HEK293 (cell line): ENCODE results near the gene PDK3.

ENCODE experiments used
- CTCF ChIA-PET: fragments of 350-600 bp; formaldehyde crosslinking; extraction: SDS; loops from one replicate; lab custom pipeline; 2021; ENCODE audit warnings: antibody characterized with exemption; lab: Yijun Ruan, JAX
- POLR2A ChIA-PET: fragments of 300-600 bp; formaldehyde crosslinking; extraction: SDS; loops from one replicate; lab custom pipeline; 2020; ENCODE audit warnings: antibody characterized with exemption, inconsistent platforms; lab: Yijun Ruan, JAX
- H3K27ac ChIP-seq: fragments of 200-500 bp; sonication (Bioruptor generic); 2 replicates; pipeline ENCODE4 v1.5.1; 2014; ENCODE audit warnings: low read depth, low read length, control low read depth, inconsistent platforms; ENCODE audit errors: extremely low read depth
- H3K36me3 ChIP-seq, 2 experiments: fragments of 200-500 bp in 1 of 2; sonication (Bioruptor generic) in 1 of 2; 1 replicate in 1 of 2; 2 replicates in 1 of 2; pipeline ENCODE4 v1.5.1; 2014 to 2017; ENCODE audit warnings: inconsistent platforms in 2 of 2, low read length in 2 of 2; ENCODE audit not compliant: control insufficient read depth in 2 of 2, insufficient read depth in 1 of 2
- H3K4me1 ChIP-seq: fragments of 200-500 bp; sonication (Bioruptor generic); 2 replicates; pipeline ENCODE4 v1.5.1; 2014; ENCODE audit warnings: mild to moderate bottlenecking, low read length, inconsistent platforms; ENCODE audit not compliant: control insufficient read depth, insufficient read depth
- H3K4me3 ChIP-seq: 2 replicates; pipeline ENCODE4 v1.5.1; 2011; ENCODE audit warnings: low read depth, mild to moderate bottlenecking, control low read depth, low read length, moderate library complexity
- H3K9me3 ChIP-seq: fragments of 200-500 bp; sonication (Bioruptor generic); 2 replicates; pipeline ENCODE4 v1.5.1; 2014; ENCODE audit warnings: low read depth, low read length, inconsistent platforms; ENCODE audit not compliant: control insufficient read depth, insufficient read depth
- GLIS2 ChIP-seq: fragments of 450-650 bp; formaldehyde crosslinking; IDR thresholded peaks from 2 replicates; pipeline ENCODE4 v1.5.1; 2016; ENCODE audit warnings: missing biosample characterization, missing genetic modification characterization
- HOXC10 ChIP-seq: sonication (generic); formaldehyde crosslinking; IDR thresholded peaks from 2 replicates; pipeline ENCODE4 v1.8.1; 2023; ENCODE audit warnings: mild to moderate bottlenecking, missing genetic modification reagents
- KLF8 ChIP-seq: fragments of 450-650 bp; formaldehyde crosslinking; IDR thresholded peaks from 2 replicates; pipeline ENCODE4 v1.5.1; 2016; ENCODE audit warnings: missing biosample characterization, missing genetic modification characterization
- OVOL3 ChIP-seq: fragments of 450-650 bp; formaldehyde crosslinking; IDR thresholded peaks from 2 replicates; pipeline ENCODE4 v1.5.1; 2016; ENCODE audit warnings: missing biosample characterization, missing genetic modification characterization
- SCRT2 ChIP-seq: fragments of 450-650 bp; formaldehyde crosslinking; IDR thresholded peaks from 2 replicates; pipeline ENCODE4 v1.5.1; 2016; ENCODE audit warnings: missing biosample characterization, missing genetic modification characterization
- YY2 ChIP-seq: fragments of 450-650 bp; formaldehyde crosslinking; IDR thresholded peaks from 2 replicates; pipeline ENCODE4 v1.5.1; 2016; ENCODE audit warnings: missing biosample characterization, missing genetic modification characterization
- ZBTB48 ChIP-seq: fragments of 450-650 bp; formaldehyde crosslinking; IDR thresholded peaks from 2 replicates; pipeline ENCODE4 v1.5.1; 2016; ENCODE audit warnings: missing biosample characterization, missing genetic modification characterization
- ZNF202 ChIP-seq: fragments of 450-650 bp; formaldehyde crosslinking; IDR thresholded peaks from 2 replicates; pipeline ENCODE4 v1.5.1; 2016; ENCODE audit warnings: missing biosample characterization, missing genetic modification characterization, borderline replicate concordance
- ZNF214 ChIP-seq: fragments of 450-650 bp; formaldehyde crosslinking; IDR thresholded peaks from 2 replicates; pipeline ENCODE4 v1.5.1; 2017; ENCODE audit warnings: missing biosample characterization, mild to moderate bottlenecking, missing genetic modification characterization, borderline replicate concordance
- ZNF221 ChIP-seq: fragments of 450-650 bp; formaldehyde crosslinking; IDR thresholded peaks from 2 replicates; pipeline ENCODE4 v1.5.1; 2017; ENCODE audit warnings: missing biosample characterization, missing genetic modification characterization, borderline replicate concordance
- ZNF324 ChIP-seq: fragments of 450-650 bp; formaldehyde crosslinking; IDR thresholded peaks from 2 replicates; pipeline ENCODE4 v1.5.1; 2016; ENCODE audit warnings: missing biosample characterization, missing genetic modification characterization
- ZNF366 ChIP-seq: fragments of 450-650 bp; formaldehyde crosslinking; conservative IDR thresholded peaks from 2 replicates; pipeline ENCODE4 v1.5.1; 2016; ENCODE audit warnings: missing biosample characterization, missing genetic modification characterization
- ZNF530 ChIP-seq: fragments of 450-650 bp; formaldehyde crosslinking; IDR thresholded peaks from 2 replicates; pipeline ENCODE4 v1.5.1; 2016; ENCODE audit warnings: low read depth, missing biosample characterization, missing genetic modification characterization
- ZNF654 ChIP-seq: fragments of 450-650 bp; formaldehyde crosslinking; IDR thresholded peaks from 2 replicates; pipeline ENCODE4 v1.5.1; 2016; ENCODE audit warnings: low read depth, missing biosample characterization, missing genetic modification characterization
- ZNF76 ChIP-seq: fragments of 450-650 bp; formaldehyde crosslinking; IDR thresholded peaks from 2 replicates; pipeline ENCODE4; 2016; ENCODE audit warnings: low read depth, missing biosample characterization, missing genetic modification characterization, borderline replicate concordance
- ZNF792 ChIP-seq: fragments of 450-650 bp; formaldehyde crosslinking; IDR thresholded peaks from 2 replicates; pipeline ENCODE4 v1.5.1; 2016; ENCODE audit warnings: missing biosample characterization, missing genetic modification characterization
- ZXDB ChIP-seq: fragments of 450-650 bp; formaldehyde crosslinking; IDR thresholded peaks from 2 replicates; pipeline ENCODE4 v1.5.1; 2016; ENCODE audit warnings: missing biosample characterization, missing genetic modification characterization
- TF ChIP-seq, protein P1 (sequence below): fragments of 450-650 bp; formaldehyde crosslinking; IDR thresholded peaks from 2 replicates; pipeline ENCODE4 v1.5.1; 2016; ENCODE audit warnings: missing biosample characterization, missing genetic modification characterization
- TF ChIP-seq, protein P2 (sequence below): fragments of 450-650 bp; formaldehyde crosslinking; IDR thresholded peaks from 2 replicates; pipeline ENCODE4 v1.5.1; 2016; ENCODE audit warnings: missing biosample characterization, missing genetic modification characterization
- TF ChIP-seq, protein P3 (sequence below): fragments of 450-650 bp; formaldehyde crosslinking; optimal IDR thresholded peaks from 2 replicates; pipeline ENCODE3; 2016; ENCODE audit warnings: missing biosample characterization, mild to moderate bottlenecking, missing genetic modification characterization
- TF ChIP-seq, protein P4 (sequence below): fragments of 450-650 bp; formaldehyde crosslinking; IDR thresholded peaks from 2 replicates; pipeline ENCODE4 v1.5.1; 2016; ENCODE audit warnings: missing biosample characterization, missing genetic modification characterization
- TF ChIP-seq, protein P5 (sequence below): fragments of 450-650 bp; formaldehyde crosslinking; conservative IDR thresholded peaks from 2 replicates; pipeline ENCODE4 v1.5.1; 2016; ENCODE audit warnings: low read depth, missing biosample characterization, missing genetic modification characterization
- TF ChIP-seq, protein P6 (sequence below): fragments of 450-650 bp; IDR thresholded peaks from 2 replicates; pipeline ENCODE4 v1.5.1; 2018; ENCODE audit warnings: missing biosample characterization, missing genetic modification characterization

The PDK3 gene

DNA sequence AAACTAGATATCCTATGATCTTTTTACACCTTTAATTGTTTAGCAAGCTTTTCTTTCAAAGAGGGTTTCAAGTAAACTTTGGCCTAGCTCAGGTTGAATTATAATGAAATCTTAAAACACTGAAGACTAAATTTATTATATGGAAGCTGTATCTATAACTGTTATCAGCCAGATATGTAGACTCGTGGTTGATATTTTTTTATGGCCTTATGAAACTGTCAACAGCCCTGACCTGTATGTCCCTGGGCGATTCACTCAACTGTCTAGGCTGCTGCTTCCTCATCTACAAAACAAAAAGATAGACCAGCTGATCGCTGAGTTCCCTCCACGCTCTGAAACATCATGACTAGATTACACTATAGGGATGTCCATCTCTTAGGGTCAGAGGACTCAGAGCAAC is 21.2 kb upstream of the PDK3 start:
- POLR2A ChIA-PET, result no interaction called here
- no peak overlapping the region for H3K27ac ChIP-seq
- H3K4me1 ChIP-seq, result no peaks in the 10 kb centered on the region
- TF ChIP-seq SCRT2 (tag by site-specific recombination) (no peak), ZNF202 (tag by site-specific recombination) (no peak), ZNF214 (no peak), KLF8 (tag by site-specific recombination) (no peak), ZNF366 (no peak), ZNF530 (tag by site-specific recombination) (no peak), ZNF324 (no peak)
- H3K9me3 ChIP-seq, result no peaks in the 10 kb centered on the region; the same call in 1 of the 2 replicates
- no peak overlapping the region for H3K4me3 ChIP-seq
- CTCF ChIA-PET, result interaction anchor here (0.6 kb wide), 1 partner anchor 67 kb away, joined by 3 read pairs; no protein-coding TSS in a partner anchor
- H3K36me3 ChIP-seq, result no peaks in the 10 kb centered on the region

DNA sequence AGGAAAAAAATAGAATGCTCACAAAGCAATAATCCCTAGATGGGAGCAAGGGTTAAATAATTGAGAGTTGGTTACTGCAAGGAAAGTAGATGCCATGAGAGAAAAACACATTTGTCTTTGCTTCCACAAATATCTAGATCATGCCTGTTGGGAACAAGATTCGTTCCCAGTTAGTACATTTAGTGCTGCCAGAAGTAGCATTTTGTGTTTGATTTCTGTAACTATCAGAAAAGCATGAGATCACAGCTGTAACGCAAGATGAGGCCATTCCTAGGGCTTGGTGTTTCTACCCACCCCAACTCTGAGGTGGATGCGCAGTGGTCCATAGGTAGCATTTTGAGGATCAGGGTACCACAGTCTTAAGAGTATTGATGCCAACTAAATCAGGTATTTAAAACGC is 20.4 kb upstream of the PDK3 start:
- Histone ChIP-seq H3K9me3 (no peaks in the 10 kb centered on the region; the same call in 1 of the 2 replicates), H3K4me1 (no peaks in the 10 kb centered on the region), H3K4me3 (no peak overlapping the region), H3K36me3 (no peaks in the 10 kb centered on the region), H3K27ac (no peak overlapping the region)
- ChIA-PET POLR2A (no interaction called here), CTCF (interaction anchor here (0.6 kb wide), 1 partner anchor 67 kb away, joined by 3 read pairs; no protein-coding TSS in a partner anchor)
- TF ChIP-seq, protein P1, sequence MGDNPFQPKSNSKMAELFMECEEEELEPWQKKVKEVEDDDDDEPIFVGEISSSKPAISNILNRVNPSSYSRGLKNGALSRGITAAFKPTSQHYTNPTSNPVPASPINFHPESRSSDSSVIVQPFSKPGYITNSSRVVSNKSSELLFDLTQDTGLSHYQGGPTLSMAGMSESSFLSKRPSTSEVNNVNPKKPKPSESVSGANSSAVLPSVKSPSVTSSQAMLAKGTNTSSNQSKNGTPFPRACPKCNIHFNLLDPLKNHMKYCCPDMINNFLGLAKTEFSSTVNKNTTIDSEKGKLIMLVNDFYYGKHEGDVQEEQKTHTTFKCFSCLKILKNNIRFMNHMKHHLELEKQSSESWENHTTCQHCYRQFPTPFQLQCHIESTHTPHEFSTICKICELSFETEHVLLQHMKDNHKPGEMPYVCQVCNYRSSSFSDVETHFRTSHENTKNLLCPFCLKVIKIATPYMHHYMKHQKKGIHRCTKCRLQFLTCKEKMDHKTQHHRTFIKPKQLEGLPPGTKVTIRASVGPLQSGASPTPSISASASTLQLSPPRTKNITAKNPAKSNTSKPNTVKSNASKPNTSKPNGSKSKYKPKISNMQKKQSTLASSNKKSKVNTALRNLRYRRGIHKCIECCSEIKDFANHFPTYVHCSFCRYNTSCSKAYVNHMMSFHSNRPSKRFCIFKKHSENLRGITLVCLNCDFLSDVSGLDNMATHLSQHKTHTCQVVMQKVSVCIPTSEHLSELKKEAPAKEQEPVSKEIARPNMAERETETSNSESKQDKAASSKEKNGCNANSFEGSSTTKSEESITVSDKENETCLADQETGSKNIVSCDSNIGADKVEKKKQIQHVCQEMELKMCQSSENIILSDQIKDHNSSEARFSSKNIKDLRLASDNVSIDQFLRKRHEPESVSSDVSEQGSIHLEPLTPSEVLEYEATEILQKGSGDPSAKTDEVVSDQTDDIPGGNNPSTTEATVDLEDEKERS (tag by site-specific recombination), result no peak
- no peak for TF ChIP-seq ZNF76 (tag by site-specific recombination)
- TF ChIP-seq, protein P2, sequence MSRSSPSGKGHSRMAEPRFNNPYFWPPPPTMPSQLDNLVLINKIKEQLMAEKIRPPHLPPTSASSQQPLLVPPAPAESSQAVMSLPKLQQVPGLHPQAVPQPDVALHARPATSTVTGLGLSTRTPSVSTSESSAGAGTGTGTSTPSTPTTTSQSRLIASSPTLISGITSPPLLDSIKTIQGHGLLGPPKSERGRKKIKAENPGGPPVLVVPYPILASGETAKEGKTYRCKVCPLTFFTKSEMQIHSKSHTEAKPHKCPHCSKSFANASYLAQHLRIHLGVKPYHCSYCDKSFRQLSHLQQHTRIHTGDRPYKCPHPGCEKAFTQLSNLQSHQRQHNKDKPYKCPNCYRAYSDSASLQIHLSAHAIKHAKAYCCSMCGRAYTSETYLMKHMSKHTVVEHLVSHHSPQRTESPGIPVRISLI (tag by site-specific recombination), result no peak
- TF ChIP-seq, protein P3, sequence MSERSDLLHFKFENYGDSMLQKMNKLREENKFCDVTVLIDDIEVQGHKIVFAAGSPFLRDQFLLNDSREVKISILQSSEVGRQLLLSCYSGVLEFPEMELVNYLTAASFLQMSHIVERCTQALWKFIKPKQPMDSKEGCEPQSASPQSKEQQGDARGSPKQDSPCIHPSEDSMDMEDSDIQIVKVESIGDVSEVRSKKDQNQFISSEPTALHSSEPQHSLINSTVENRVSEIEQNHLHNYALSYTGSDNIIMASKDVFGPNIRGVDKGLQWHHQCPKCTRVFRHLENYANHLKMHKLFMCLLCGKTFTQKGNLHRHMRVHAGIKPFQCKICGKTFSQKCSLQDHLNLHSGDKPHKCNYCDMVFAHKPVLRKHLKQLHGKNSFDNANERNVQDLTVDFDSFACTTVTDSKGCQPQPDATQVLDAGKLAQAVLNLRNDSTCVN (tag by site-specific recombination), result no peak
- no peak for TF ChIP-seq HOXC10
- TF ChIP-seq, protein P4, sequence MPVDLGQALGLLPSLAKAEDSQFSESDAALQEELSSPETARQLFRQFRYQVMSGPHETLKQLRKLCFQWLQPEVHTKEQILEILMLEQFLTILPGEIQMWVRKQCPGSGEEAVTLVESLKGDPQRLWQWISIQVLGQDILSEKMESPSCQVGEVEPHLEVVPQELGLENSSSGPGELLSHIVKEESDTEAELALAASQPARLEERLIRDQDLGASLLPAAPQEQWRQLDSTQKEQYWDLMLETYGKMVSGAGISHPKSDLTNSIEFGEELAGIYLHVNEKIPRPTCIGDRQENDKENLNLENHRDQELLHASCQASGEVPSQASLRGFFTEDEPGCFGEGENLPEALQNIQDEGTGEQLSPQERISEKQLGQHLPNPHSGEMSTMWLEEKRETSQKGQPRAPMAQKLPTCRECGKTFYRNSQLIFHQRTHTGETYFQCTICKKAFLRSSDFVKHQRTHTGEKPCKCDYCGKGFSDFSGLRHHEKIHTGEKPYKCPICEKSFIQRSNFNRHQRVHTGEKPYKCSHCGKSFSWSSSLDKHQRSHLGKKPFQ (tag by site-specific recombination), result no peak
- TF ChIP-seq ZNF792, result no peak
- TF ChIP-seq, protein P5, sequence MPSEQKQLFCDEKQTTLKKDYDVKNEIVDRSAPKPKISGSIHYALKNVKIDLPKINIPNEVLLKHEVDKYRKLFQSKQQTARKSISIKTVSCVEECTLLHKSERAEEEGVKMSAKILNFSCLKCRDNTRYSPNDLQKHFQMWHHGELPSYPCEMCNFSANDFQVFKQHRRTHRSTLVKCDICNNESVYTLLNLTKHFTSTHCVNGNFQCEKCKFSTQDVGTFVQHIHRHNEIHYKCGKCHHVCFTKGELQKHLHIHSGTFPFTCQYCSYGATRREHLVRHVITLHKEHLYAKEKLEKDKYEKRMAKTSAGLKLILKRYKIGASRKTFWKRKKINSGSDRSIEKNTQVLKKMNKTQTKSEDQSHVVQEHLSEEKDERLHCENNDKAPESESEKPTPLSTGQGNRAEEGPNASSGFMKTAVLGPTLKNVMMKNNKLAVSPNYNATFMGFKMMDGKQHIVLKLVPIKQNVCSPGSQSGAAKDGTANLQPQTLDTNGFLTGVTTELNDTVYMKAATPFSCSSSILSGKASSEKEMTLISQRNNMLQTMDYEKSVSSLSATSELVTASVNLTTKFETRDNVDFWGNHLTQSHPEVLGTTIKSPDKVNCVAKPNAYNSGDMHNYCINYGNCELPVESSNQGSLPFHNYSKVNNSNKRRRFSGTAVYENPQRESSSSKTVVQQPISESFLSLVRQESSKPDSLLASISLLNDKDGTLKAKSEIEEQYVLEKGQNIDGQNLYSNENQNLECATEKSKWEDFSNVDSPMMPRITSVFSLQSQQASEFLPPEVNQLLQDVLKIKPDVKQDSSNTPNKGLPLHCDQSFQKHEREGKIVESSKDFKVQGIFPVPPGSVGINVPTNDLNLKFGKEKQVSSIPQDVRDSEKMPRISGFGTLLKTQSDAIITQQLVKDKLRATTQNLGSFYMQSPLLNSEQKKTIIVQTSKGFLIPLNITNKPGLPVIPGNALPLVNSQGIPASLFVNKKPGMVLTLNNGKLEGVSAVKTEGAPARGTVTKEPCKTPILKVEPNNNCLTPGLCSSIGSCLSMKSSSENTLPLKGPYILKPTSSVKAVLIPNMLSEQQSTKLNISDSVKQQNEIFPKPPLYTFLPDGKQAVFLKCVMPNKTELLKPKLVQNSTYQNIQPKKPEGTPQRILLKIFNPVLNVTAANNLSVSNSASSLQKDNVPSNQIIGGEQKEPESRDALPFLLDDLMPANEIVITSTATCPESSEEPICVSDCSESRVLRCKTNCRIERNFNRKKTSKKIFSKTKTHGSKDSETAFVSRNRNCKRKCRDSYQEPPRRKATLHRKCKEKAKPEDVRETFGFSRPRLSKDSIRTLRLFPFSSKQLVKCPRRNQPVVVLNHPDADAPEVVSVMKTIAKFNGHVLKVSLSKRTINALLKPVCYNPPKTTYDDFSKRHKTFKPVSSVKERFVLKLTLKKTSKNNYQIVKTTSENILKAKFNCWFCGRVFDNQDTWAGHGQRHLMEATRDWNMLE (tag by site-specific recombination), result no peak
- no peak for TF ChIP-seq ZNF654 (tag by site-specific recombination)
- no peak for TF ChIP-seq GLIS2 (tag by site-specific recombination)
- TF ChIP-seq, protein P6, sequence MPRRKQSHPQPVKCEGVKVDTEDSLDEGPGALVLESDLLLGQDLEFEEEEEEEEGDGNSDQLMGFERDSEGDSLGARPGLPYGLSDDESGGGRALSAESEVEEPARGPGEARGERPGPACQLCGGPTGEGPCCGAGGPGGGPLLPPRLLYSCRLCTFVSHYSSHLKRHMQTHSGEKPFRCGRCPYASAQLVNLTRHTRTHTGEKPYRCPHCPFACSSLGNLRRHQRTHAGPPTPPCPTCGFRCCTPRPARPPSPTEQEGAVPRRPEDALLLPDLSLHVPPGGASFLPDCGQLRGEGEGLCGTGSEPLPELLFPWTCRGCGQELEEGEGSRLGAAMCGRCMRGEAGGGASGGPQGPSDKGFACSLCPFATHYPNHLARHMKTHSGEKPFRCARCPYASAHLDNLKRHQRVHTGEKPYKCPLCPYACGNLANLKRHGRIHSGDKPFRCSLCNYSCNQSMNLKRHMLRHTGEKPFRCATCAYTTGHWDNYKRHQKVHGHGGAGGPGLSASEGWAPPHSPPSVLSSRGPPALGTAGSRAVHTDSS (tag by site-specific recombination), result no peak
- no peak for TF ChIP-seq YY2 (tag by site-specific recombination)
- no peak for TF ChIP-seq OVOL3 (tag by site-specific recombination)
- TF ChIP-seq ZBTB48, result no peak
- no peak for TF ChIP-seq ZNF221
- no peak for TF ChIP-seq ZXDB (tag by site-specific recombination)
